ENCODE results near the gene SNCAIP. TPM values are rescaled to one million over a fixed set of nuclear protein-coding genes. Genes with fewer than 3 reads are reported as not detected.

SNCAIP gene
- 10 to 100 TPM in 6 of 10 donors, 1 to 10 TPM in 4; 8.1 to 14.1 (median 11.2) TPM for polyA plus RNA-seq (ENCODE audit: insufficient read length in 10 of 10)
- long read RNA-seq, donor 1, partial matches to known transcripts, result 0 of 4 reads
- long read RNA-seq, donor 1, other reads (novel, unspliced or antisense), result 0 of 4 reads
- long read RNA-seq, donor 2, result 0 reads
- long read RNA-seq, donor 3, result 0 reads
- long read RNA-seq, donor 4, partial matches to known transcripts, result 0 of 3 reads
- long read RNA-seq, donor 4, other reads (novel, unspliced or antisense), result 0 of 3 reads
- long read RNA-seq, donor 5, partial matches to known transcripts, result 0 of 3 reads
- long read RNA-seq, donor 5, other reads (novel, unspliced or antisense), result 0 of 3 reads
- long read RNA-seq, donor 6, partial matches to known transcripts, result 0 of 3 reads
- long read RNA-seq, donor 6, other reads (novel, unspliced or antisense), result 0 of 3 reads
- long read RNA-seq, donor 7, partial matches to known transcripts, result 5 of 8 reads
- long read RNA-seq, donor 7, other reads (novel, unspliced or antisense), result 0 of 8 reads
- long read RNA-seq, donor 8, partial matches to known transcripts, result 0 of 2 reads
- long read RNA-seq, donor 8, other reads (novel, unspliced or antisense), result 0 of 2 reads
- long read RNA-seq, donor 9, result 0 reads

GRCh38 chr5:122311961-122312590 is at the start of gene SNCAIP:
SNCAIP (plus strand) TSS chr5:122312237; CDS start chr5:122391135, 78,898 bp downstream.
- DNase-seq, result peak in 1 of 3 donors; percentile 66

- no peak for DNase-seq
These were observed 48.5 kb upstream of the SNCAIP start for GRCh38 chr5:122263352-122264030.

DNA sequence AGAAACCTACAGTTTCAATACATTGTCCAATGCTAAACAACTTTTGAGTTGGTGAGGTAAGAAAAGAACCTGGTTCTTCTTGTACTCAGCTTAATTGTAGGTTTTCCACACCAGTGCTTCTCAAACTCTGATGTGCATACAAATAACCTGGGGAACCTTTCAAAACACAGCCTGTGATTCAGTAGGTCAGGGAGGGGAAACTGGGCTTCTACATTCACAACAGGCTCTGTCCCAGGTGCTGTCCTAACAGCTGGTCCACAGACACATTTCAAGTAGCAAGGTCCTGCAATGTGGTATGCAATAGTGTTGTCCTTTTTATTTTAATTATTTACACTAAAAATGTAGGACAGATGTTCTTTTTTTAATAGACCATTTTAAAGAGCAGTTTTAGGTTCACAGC is 47.4 kb upstream of the SNCAIP start:
- no peak for DNase-seq

DNA sequence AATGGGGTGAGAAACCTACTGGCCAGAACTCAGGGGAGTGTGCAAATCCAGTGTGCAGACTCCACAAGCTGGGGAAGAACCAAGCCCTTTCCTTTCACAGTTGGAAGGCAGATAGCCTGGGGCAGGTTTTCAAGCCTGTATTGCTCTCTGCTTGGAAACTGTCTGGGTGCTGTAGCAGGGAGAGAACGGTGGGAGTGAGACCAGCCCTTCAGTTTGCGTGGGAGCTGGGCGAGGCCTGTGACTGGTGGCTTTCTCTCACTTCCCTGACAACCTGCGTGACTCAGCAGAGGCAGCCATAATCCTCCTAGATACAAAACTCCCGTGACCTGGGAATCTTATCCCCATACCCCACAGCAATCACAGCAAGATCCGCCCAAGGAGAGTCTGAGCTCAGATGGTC is 44.9 kb upstream of the SNCAIP start:
- DNase-seq, result no peak

- DNase-seq, result peak in 2 of 3 donors; percentile 16 to 56
These were observed 38.3 kb upstream of the SNCAIP start for GRCh38 chr5:122273696-122274095.

DNA sequence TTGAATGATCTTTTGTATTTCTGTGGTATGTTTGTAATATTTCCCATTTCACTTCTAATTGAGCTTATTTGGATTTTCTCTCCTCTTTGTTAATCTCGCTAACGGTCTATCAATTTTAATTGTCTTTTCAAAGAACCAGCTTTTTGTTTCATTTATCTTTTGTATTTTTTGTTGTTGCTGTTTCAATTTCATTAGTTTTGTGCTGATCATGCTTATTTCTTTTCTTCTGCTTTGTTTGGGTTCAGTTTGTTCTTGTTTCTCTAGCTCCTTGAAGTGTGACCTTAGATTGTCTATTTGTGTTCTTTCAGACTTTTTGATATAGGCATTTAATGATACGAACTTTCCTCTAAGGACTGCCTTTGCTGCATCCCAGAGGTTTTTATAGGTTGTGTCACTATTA is 28.4 kb upstream of the SNCAIP start:
- DNase-seq, result no peak

DNA sequence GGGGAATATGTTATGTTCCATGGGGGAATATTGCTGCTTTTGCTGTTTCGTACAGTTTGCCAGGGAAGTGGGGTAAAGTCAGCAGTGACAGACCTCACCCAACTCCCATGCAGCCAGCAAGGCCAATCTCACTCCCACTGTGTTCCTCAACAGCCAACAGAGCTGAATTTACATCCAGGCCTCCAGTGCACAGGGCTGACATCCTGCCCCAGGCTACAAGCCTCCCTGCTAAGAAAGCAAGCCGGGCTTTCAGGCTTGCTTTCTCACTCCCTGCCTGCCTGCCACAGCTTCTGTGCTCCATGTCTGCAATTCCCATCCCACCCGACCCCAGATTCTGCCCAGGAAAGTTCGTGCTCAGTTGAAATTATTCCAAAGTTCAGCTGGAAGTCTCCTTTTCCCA is 25.5 kb upstream of the SNCAIP start:
- DNase-seq, result peak in 1 of 3 donors; percentile 13

GRCh38 chr5:122287101-122287500 is 24.9 kb upstream of the SNCAIP start:
- DNase-seq, result no peak

DNA sequence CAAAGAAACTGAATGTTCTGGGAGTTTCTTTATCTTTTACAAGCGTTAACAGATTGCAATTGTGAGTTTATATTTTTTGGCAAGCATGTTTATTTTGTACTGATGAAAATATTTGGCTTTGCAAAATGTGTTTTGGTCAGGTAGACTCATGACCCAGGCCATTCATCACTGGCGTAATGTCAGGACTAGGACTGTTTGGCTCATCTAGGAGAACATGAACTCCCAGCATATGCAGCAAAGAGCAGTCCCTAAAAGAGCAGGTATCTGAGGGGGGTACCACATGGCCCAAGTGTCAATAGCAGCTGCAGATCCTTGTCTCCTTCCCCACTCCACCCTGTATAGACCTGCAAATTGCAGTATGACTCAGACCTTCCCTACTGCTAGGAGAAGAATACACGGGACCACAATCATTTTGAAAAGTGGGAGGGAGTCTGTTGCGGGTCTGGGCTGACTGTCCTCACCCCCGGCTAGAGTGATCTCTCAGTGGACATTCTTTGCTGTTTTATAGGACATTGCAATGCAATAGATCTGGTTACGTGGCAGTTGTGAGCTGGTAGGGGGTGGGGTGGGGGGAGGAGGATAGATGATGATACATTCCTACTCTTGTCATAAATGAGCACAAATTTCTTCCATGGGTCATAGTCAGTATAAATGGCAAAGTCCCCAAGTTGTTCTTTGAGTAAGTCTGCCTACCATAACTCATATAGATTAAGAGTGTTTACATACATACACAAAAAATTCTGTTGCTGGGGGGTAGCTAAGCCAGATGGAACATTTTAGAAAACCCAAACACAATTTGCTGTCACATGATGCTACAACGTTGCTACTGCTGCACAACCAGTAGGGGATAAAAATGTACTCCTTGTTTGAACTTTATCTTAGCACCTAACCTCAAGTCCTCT is 20.8 kb upstream of the SNCAIP start:
- peak in 1 of 3 donors; percentile 16 for DNase-seq

- DNase-seq, result peak in 1 of 3 donors; percentile 61
These were observed 19.7 kb upstream of the SNCAIP start for GRCh38 chr5:122292332-122292731.

- no peak for DNase-seq
These were observed 16.9 kb upstream of the SNCAIP start for GRCh38 chr5:122295138-122295537.

- no peak for DNase-seq
These were observed 15.2 kb upstream of the SNCAIP start for GRCh38 chr5:122296871-122297270.

DNA sequence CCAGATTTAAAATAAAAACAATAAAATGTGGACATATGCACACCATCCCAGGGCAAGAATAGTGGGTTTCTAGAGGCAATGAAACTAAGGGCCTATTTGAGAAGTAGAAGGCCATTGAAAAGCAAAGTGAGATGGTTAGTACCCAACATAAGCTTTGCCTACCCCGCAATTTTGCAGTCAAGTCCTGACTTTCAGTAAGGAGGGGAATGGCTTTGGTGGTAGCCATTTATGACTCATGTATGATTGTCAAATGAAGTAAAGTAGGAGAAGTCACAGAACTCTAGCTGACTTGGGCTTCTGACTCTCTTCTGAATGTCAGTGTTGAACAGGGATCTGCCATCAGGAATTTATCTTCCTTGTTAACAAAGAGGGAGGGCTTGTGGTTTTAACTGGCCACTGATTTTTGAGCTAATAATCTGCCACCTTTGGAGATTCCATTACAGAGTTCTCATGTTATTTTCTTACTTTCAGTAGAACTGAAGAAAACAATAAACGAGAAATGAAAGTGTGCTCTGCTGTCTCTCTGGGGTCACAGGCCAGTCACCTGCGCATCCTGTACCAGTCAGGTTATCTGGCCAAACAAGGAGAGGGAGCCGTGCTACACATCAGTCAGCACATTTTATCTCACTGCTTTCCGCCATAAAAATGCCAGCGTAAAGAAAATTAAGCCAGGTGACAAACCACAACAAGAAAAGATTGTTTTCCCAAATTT is 14.3 kb upstream of the SNCAIP start:
- DNase-seq, result no peak

- DNase-seq, result peak in 1 of 3 donors; percentile 31
These were observed 11.7 kb upstream of the SNCAIP start for GRCh38 chr5:122300374-122300773.

DNA sequence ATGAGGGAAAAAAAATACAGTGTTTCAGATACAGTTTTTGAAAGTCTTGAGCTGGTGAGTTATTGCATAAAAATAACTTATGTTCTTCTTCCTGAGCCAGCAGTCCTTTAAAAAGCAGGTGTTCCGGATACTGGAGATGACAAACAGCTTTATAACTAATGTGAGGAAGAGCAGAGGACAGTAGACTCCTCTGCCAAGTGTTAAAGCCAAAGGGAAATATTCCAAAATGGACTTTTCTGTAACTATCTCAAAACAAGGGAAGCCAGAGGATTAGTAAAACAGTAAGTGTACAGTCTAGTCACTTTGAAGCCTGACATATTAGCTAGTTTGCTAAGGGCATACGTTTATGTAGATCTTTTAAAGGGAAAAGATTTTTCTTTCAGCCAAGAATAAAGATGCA is 11.0 kb upstream of the SNCAIP start:
- DNase-seq, result peak; percentile 80 to 92 (median 85)

GRCh38 chr5:122304471-122305215 is 7.4 kb upstream of the SNCAIP start:
- DNase-seq, result peak in 1 of 3 donors; percentile 53

- no peak for DNase-seq
These were observed 5.6 kb upstream of the SNCAIP start for GRCh38 chr5:122306461-122306860.

- DNase-seq, result peak in 2 of 3 donors; percentile 68 to 79
These were observed 1.1 kb upstream of the SNCAIP start for GRCh38 chr5:122310889-122311288.

DNA sequence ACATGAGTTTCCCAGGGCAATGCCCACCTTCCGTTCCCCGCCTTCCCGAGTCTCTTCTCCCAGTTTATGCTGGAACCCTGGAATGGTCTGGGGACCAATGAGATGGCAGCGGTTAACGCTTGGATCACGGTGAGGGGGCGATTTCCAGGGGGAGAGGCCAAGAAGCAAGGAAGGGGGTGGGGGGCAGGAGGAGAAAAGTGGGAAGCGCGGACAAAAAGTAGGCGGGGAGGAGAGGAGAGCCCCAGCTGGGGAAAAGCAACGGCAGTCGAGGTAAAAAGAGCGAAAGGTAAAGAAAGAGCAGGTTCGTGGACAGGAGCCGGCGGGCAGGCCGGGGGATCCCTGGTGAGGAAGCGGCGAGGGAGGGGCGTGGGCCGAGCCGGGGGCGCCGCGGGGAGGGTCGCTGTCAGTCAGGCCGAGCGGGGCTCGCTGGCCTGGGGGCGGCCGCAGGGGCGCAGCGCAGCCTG is 508 bp upstream of the SNCAIP start:
- DNase-seq, result peak in 1 of 3 donors; percentile 71
